ENCODE results near the gene CORO2B.

CORO2B gene

GRCh38 chr15:68608844-68609232 is 30.0 kb downstream of the CORO2B start:
- DNase-seq (ENCODE audit: low read depth), result no peak

- no peak for DNase-seq (ENCODE audit: low read depth)
Measured at GRCh38 chr15:68609629-68610028, 30.8 kb downstream of the CORO2B start.

GRCh38 chr15:68610825-68611224 is 32.0 kb downstream of the CORO2B start:
- no peak for DNase-seq (ENCODE audit: low read depth)

GRCh38 chr15:68612503-68612902 is 33.7 kb downstream of the CORO2B start:
- DNase-seq (ENCODE audit: low read depth), result no peak

- no peak for DNase-seq (ENCODE audit: low read depth)
Measured at GRCh38 chr15:68612979-68613740, 34.4 kb downstream of the CORO2B start.

- no peak for DNase-seq (ENCODE audit: low read depth)
Measured at GRCh38 chr15:68614286-68615035, 35.7 kb downstream of the CORO2B start.

GRCh38 chr15:68615301-68615700 is 36.5 kb downstream of the CORO2B start:
- DNase-seq (ENCODE audit: low read depth), result no peak

GRCh38 chr15:68615811-68616210 is 37.0 kb downstream of the CORO2B start:
- DNase-seq (ENCODE audit: low read depth), result no peak

GRCh38 chr15:68616397-68616796 is 37.6 kb downstream of the CORO2B start:
- no peak for DNase-seq (ENCODE audit: low read depth)

GRCh38 chr15:68617001-68617400 is 38.2 kb downstream of the CORO2B start:
- no peak for DNase-seq (ENCODE audit: low read depth)

GRCh38 chr15:68617777-68618176 is 39.0 kb downstream of the CORO2B start:
- DNase-seq (ENCODE audit: low read depth), result no peak

GRCh38 chr15:68618394-68618793 is 39.6 kb downstream of the CORO2B start:
- DNase-seq (ENCODE audit: low read depth), result no peak

- DNase-seq (ENCODE audit: low read depth), result no peak
Measured at GRCh38 chr15:68618908-68619698, 40.3 kb downstream of the CORO2B start.

GRCh38 chr15:68620721-68621527 is 42.1 kb downstream of the CORO2B start:
- no peak for DNase-seq (ENCODE audit: low read depth)

GRCh38 chr15:68621535-68621934 is 42.7 kb downstream of the CORO2B start:
- DNase-seq (ENCODE audit: low read depth), result no peak

GRCh38 chr15:68623301-68623892 is 44.6 kb downstream of the CORO2B start:
- no peak for DNase-seq (ENCODE audit: low read depth)

GRCh38 chr15:68625853-68626252 is 47.1 kb downstream of the CORO2B start:
- no peak for DNase-seq (ENCODE audit: low read depth)

- DNase-seq (ENCODE audit: low read depth), result no peak
Measured at GRCh38 chr15:68626283-68626682, 47.5 kb downstream of the CORO2B start.

GRCh38 chr15:68626739-68627138 is 47.9 kb downstream of the CORO2B start:
- DNase-seq (ENCODE audit: low read depth), result no peak

GRCh38 chr15:68627476-68627875 is 48.7 kb downstream of the CORO2B start:
- DNase-seq (ENCODE audit: low read depth), result no peak

GRCh38 chr15:68627995-68628394 is 49.2 kb downstream of the CORO2B start:
- DNase-seq (ENCODE audit: low read depth), result no peak

All from activated T-cell treated with anti-CD3 and anti-CD28 coated beads for 1 hour (primary cell).